Adrenal gland (tissue), 12 donors: ENCODE measurements around the gene CALHM1. TPM values are rescaled to one million over a fixed set of nuclear protein-coding genes. Genes with fewer than 3 reads are reported as not detected.

ENCODE experiments used
- DNase-seq, 7 donors: peaks; one replicate each; pipeline ENCODE4 v3.0.0-alpha.2; 2019 to 2020
- H3K27ac ChIP-seq, 5 donors: fragments of 200-600 bp; sonication (generic) in 4 of 5; 1 replicate in 3 of 5; 2 replicates in 2 of 5; pipeline versions ENCODE4 v1.5.1 to v1.8.0; 2016 to 2020; ENCODE audit warnings: mild to moderate bottlenecking in 1 of 5
- H3K27me3 ChIP-seq: fragments of 200-600 bp; 2 replicates; pipeline ENCODE4 v1.8.0; 2021
- H3K36me3 ChIP-seq, 2 donors: fragments of 200-600 bp; replicated peaks in 1 of 2; 1 replicate in 1 of 2; 2 replicates in 1 of 2; pipeline versions ENCODE4 v1.5.1 to v1.8.0; 2018 to 2022
- H3K4me1 ChIP-seq, 2 donors: fragments of 200-600 bp; replicated peaks in 1 of 2; 1 replicate in 1 of 2; 2 replicates in 1 of 2; pipeline versions ENCODE4 v1.5.1 to v1.8.0; 2018 to 2021
- H3K4me3 ChIP-seq, 4 donors: fragments of 200-600 bp; sonication (generic) in 3 of 4; one replicate each; pipeline ENCODE4 v1.5.1; 2016 to 2018
- H3K9me3 ChIP-seq, 3 donors: fragments of 200-600 bp; sonication (generic) in 1 of 3; replicated peaks in 1 of 3; 1 replicate in 2 of 3; 2 replicates in 1 of 3; pipeline versions ENCODE4 v1.5.1 to v1.8.0; 2016 to 2021
- CTCF ChIP-seq, 6 experiments: fragments of 450-650 bp in 4 of 6; fragments of 200-600 bp in 2 of 6; sonication (generic) in 1 of 6; IDR thresholded peaks; 1 replicate in 5 of 6; 2 replicates in 1 of 6; pipeline versions ENCODE4 v1.5.1 to v1.8.0; 2016 to 2021; ENCODE audit warnings: antibody characterized with exemption in 6 of 6, mild to moderate bottlenecking in 2 of 6, moderate library complexity in 1 of 6
- POLR2A ChIP-seq, 2 donors: fragments of 450-650 bp; IDR thresholded peaks; one replicate each; pipeline ENCODE4 v1.6.1; 2017; ENCODE audit warnings: antibody characterized with exemption in 2 of 2, mild to moderate bottlenecking in 2 of 2, moderate library complexity in 1 of 2
- WGBS, 4 donors: extraction: QIAGEN DNeasy Blood & Tissue Kit in 2 of 4; methylation state at CpG; one replicate each; pipeline versions ENCODE4 v1.1.5 to v1.1.7; 2013 to 2017; 5-methylcytosine and 5-hydroxymethylcytosine counted together
- intact Hi-C, 2 donors: fragments of 100-400 bp; cut with DNase I; formaldehyde crosslinking; loops; one replicate each; pipeline versions ENCODE4 v1.14.1 to v1.15.0; 2022 to 2023
- polyA plus RNA-seq, 3 donors: library from polyadenylated mRNA; stranded (reverse); fragments of 200-250 nt in 2 of 3; fragments of 350-450 nt in 1 of 3; fragmentation: Illumina TruSeq in 1 of 3; extraction: RNeasy Lipid Tissue Mini Kit (QIAGEN cat#74804) in 1 of 3; gene quantifications; one replicate each; pipeline ENCODE4 v1.2.3, GENCODE V29; 2013 to 2014
- total RNA-seq, 9 donors: library from RNA; depleted of rRNA in 4 of 9; stranded (reverse); fragments of >200 nt in 4 of 9; fragments of 120-200 nt in 1 of 9; fragmentation: NEBNext Ultra II Directional in 1 of 9; extraction: Animal tissue kit (Norgen Biotek cat#: 25700) in 1 of 9; gene quantifications; one replicate each; pipeline versions ENCODE4 v1.1.0 to v1.2.4, GENCODE V29; 2013 to 2023
- donor health status: healthy with polysubstance abuse.
- donor health status: Bipolar disorder and iron deficiency.
- donor health status: DM: yes; HTN: yes; CAD: no.
- donor health status: DM: no; HTN: no; CAD: no.
- donor health status: DM: no; HTN: no; CAD: no.
- donor health status: DM: yes; HTN: yes; CAD: no.

The CALHM1 gene
- total and polyA plus RNA-seq, 12 donors = not detected

GRCh38 chr10:103472005-103472404, 13.3 kb upstream of the CALHM1 start:
- Histone ChIP-seq H3K27ac (peak overlapping the region in 1 of 5 donors; percentile 47), H3K36me3 (no peaks in the 10 kb centered on the region), H3K9me3 (no peaks in the 10 kb centered on the region), H3K4me1 (no peaks in the 10 kb centered on the region), H3K4me3 (no peak overlapping the region), H3K27me3 (no peaks in the 10 kb centered on the region)
- 78 to 100% (median 84%) methylated on average over 2 of the region's 2 CpGs for WGBS, 4 donors
- intact Hi-C loops = no loop called here
- TF ChIP-seq POLR2A (IDR thresholded peaks at IDR 0.05) (no peak), CTCF (IDR thresholded peaks at IDR 0.05) (no peak)
- no peak for DNase-seq

DNA sequence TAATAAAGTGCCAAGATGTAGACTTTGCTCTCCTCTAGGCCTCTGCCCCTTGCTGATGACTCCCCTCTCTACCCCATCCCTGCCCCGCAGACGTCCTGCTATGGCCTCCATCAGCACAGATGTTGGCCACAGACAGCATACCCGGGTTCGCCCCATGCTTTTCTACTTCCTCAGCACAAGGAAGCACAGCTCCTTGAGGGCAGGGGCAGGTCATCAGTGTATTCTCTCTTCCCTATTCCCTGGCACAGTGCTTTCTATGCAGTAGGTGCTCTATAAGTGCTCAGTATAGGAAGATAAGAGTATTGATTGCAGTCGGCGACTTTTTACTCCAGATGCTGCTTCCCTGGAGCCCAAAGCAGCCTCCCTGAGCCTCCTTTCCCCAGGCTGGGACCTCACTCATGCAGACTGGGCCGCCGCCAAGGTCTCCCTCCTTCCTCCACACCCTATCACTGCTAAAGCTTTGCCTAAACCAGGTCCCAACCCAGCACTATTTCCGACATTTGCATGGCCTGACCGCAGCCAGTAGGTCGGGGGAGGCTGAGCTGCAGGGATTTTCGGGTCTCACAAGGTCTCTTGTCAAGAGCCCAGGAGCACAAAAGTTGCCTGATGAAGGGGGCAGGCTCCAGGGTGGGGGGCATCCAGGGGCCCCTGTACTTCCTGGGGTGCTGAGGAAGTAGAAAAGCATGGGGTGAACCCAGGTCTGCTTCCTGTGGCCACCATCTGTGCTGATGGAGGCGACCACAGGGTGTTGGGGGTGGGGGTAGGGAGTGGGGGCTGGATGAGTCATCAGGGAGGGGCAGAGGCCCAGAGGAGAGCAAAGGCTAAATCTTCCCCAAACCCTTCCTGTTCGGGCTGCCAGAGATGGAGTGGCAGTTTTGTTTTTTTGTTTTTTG, 12.3 kb upstream of the CALHM1 start:
- H3K36me3 ChIP-seq = no peaks in the 10 kb centered on the region
- intact Hi-C loops = no loop called here
- TF ChIP-seq POLR2A (IDR thresholded peaks at IDR 0.05) = no peak
- TF ChIP-seq CTCF (IDR thresholded peaks at IDR 0.05) = no peak
- no peaks in the 10 kb centered on the region for H3K9me3 ChIP-seq
- WGBS, 4 donors = 61 to 74% (median 70%) methylated on average over 12 to 14 of the region's 14 CpGs
- no peaks in the 10 kb centered on the region for H3K27me3 ChIP-seq
- no peaks in the 10 kb centered on the region for H3K4me1 ChIP-seq
- H3K4me3 ChIP-seq = no peak overlapping the region
- no peak for DNase-seq
- H3K27ac ChIP-seq = peak overlapping the region in 1 of 5 donors; percentile 47

DNA sequence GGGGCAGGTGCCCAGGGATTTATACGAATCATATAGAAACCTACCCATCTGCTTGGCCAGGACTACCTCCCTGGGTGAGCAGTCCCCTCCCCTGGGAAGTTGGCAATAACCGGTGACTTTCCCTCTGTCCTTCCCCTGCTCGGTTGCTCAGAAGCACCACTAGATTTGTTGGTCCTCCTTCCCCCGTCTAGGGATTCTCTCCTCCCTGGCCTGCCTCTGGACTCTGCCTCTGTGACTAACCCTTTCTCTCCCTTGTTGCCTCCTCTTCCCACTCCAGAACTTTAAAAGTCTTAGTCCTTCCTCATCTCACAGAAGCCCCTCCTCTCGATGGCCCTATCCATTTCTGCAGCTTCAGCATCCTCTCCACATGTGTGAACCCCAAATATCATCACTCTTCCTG, 10.5 kb upstream of the CALHM1 start:
- Histone ChIP-seq H3K4me3 (no peak overlapping the region), H3K36me3 (no peaks in the 10 kb centered on the region), H3K9me3 (no peaks in the 10 kb centered on the region), H3K4me1 (no peaks in the 10 kb centered on the region), H3K27me3 (no peaks in the 10 kb centered on the region), H3K27ac (no peak overlapping the region)
- intact Hi-C loops = no loop called here
- TF ChIP-seq POLR2A (IDR thresholded peaks at IDR 0.05) (no peak), CTCF (IDR thresholded peaks at IDR 0.05) (no peak)
- no peak for DNase-seq
- 64 to 71% (median 67%) methylated on average over 5 of the region's 5 CpGs for WGBS, 4 donors

DNA sequence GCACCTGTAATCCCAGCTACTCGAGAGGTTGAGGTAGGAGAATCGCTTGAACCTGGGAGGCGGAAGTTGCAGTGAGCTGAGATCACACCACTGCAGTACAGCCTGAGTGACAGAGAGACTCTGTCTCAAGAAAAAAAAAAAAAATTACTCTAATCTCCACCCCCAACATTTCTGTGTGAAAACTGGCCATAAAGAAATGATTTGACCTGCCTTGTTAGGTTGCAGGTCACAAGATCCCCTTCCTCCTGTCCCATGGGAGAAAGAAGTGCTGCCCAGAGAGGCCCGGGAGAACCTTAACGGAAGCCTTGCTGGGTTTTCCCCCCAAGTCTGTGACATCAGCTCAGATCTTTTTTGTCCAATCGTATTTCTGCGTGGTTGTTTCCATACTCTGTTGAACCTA, 8.7 kb upstream of the CALHM1 start:
- Histone ChIP-seq H3K9me3 (no peaks in the 10 kb centered on the region), H3K4me3 (no peak overlapping the region), H3K27ac (no peak overlapping the region), H3K27me3 (no peaks in the 10 kb centered on the region), H3K36me3 (no peaks in the 10 kb centered on the region), H3K4me1 (no peaks in the 10 kb centered on the region)
- 89 to 92% (median 91%) methylated on average over 7 of the region's 7 CpGs for WGBS, 4 donors
- DNase-seq = no peak
- TF ChIP-seq POLR2A (IDR thresholded peaks at IDR 0.05) (no peak), CTCF (IDR thresholded peaks at IDR 0.05) (no peak)
- intact Hi-C loops = no loop called here
